DND-41 (cell line): Measurements from ENCODE around the gene BMP2K.

Source experiments
- ATAC-seq: fragments of 200-7000 bp; cut with Tn5 transposase; 3 replicates; pipeline ENCODE4 v1.9.1; 2021; ENCODE audit warnings: low read depth; ENCODE audit not compliant: insufficient read depth
- DNase-seq: peaks from one replicate; pipeline ENCODE4 v3.0.0-alpha.2; 2020
- H2AFZ ChIP-seq: 2 replicates; pipeline ENCODE4 v1.6.0; 2012; ENCODE audit warnings: low read depth, low read length
- H3K27ac ChIP-seq: 2 replicates; pipeline ENCODE4 v1.5.1; 2012; ENCODE audit warnings: low read length, inconsistent platforms
- H3K27me3 ChIP-seq: fragments of 200-600 bp; sonication (generic); 2 replicates; pipeline ENCODE4 v1.6.0; 2012; ENCODE audit warnings: low read length, mild to moderate bottlenecking, inconsistent platforms; ENCODE audit not compliant: insufficient read depth, poor library complexity
- H3K36me3 ChIP-seq: 2 replicates; pipeline ENCODE4 v1.5.1; 2012; ENCODE audit warnings: low read length, inconsistent platforms; ENCODE audit not compliant: insufficient read depth
- H3K4me1 ChIP-seq: 2 replicates; pipeline ENCODE4 v1.5.1; 2012; ENCODE audit warnings: mild to moderate bottlenecking, low read length; ENCODE audit not compliant: insufficient read depth
- H3K4me2 ChIP-seq: 2 replicates; pipeline ENCODE4 v1.6.0; 2012; ENCODE audit warnings: mild to moderate bottlenecking, moderate library complexity, low read length, inconsistent platforms; ENCODE audit not compliant: insufficient read depth
- H3K4me3 ChIP-seq, 2 experiments: fragments of 200-600 bp in 1 of 2; shearing (Covaris generic) in 1 of 2; 2 replicates each; pipeline ENCODE4 v1.5.1; 2012 to 2016; ENCODE audit warnings: inconsistent platforms in 2 of 2, low read length in 2 of 2, mild to moderate bottlenecking in 2 of 2, low read depth in 1 of 2, moderate library complexity in 1 of 2
- H3K79me2 ChIP-seq: 2 replicates; pipeline ENCODE4 v1.6.0; 2012; ENCODE audit warnings: low read length, inconsistent platforms; ENCODE audit not compliant: insufficient read depth
- H3K9ac ChIP-seq: 2 replicates; pipeline ENCODE4 v1.6.0; 2012; ENCODE audit warnings: low read depth, mild to moderate bottlenecking, inconsistent platforms, low read length, moderate library complexity
- H3K9me3 ChIP-seq: 2 replicates; pipeline ENCODE4 v1.5.1; 2012; ENCODE audit warnings: low read length, moderate library complexity, mild to moderate bottlenecking, inconsistent platforms; ENCODE audit not compliant: insufficient read depth, severe bottlenecking
- H4K20me1 ChIP-seq: 2 replicates; pipeline ENCODE4 v1.6.0; 2012; ENCODE audit warnings: low read length; ENCODE audit not compliant: insufficient read depth
- CTCF ChIP-seq: IDR thresholded peaks from 2 replicates; pipeline ENCODE4 v1.5.1; 2012; ENCODE audit warnings: borderline replicate concordance, low read length, moderate library complexity, mild to moderate bottlenecking; ENCODE audit not compliant: poor library complexity, severe bottlenecking; ENCODE audit errors: extremely low read depth
- EZH2 ChIP-seq: IDR thresholded peaks from 3 replicates; pipeline ENCODE4 v1.6.1; 2012; ENCODE audit warnings: borderline replicate concordance, low read depth, mild to moderate bottlenecking, moderate library complexity, low read length, inconsistent platforms; ENCODE audit not compliant: severe bottlenecking

Gene BMP2K

GRCh38 chr4:78763763-78764387, 12.3 kb upstream of the BMP2K start:
- no peak for DNase-seq
- peaks cover 9% of the 10 kb centered on the region for H3K4me1 ChIP-seq
- no peak for TF ChIP-seq EZH2
- TF ChIP-seq CTCF, result no peak

GRCh38 chr4:78764498-78764961, 11.6 kb upstream of the BMP2K start:
- peaks cover 14% of the 10 kb centered on the region for H3K4me1 ChIP-seq
- no peaks in the 10 kb centered on the region for H3K79me2 ChIP-seq
- ATAC-seq, result no peak

More at GRCh38 chr4:78763763-78764387, 12.3 kb upstream of the BMP2K start:
- no peak overlapping the region for H3K4me2 ChIP-seq
- no peak overlapping the region for H3K9ac ChIP-seq
- H3K27ac ChIP-seq, result no peak overlapping the region
- no peak for ATAC-seq
- H4K20me1 ChIP-seq, result no peaks in the 10 kb centered on the region
- no peaks in the 10 kb centered on the region for H3K27me3 ChIP-seq
- no peaks in the 10 kb centered on the region for H3K36me3 ChIP-seq
- no peaks in the 10 kb centered on the region for H3K9me3 ChIP-seq
- no peak overlapping the region for H3K4me3 ChIP-seq
- no peaks in the 10 kb centered on the region for H3K79me2 ChIP-seq
- H2AFZ ChIP-seq, result no peak overlapping the region

GRCh38 chr4:78765432-78766006, 10.6 kb upstream of the BMP2K start:
- Histone ChIP-seq H3K4me3 (no peak overlapping the region), H4K20me1 (no peaks in the 10 kb centered on the region), H2AFZ (no peak overlapping the region), H3K36me3 (no peaks in the 10 kb centered on the region), H3K9ac (no peak overlapping the region), H3K79me2 (no peaks in the 10 kb centered on the region), H3K27me3 (no peaks in the 10 kb centered on the region), H3K9me3 (no peaks in the 10 kb centered on the region), H3K27ac (no peak overlapping the region), H3K4me1 (peaks cover 16% of the 10 kb centered on the region), H3K4me2 (no peak overlapping the region)
- no peak for TF ChIP-seq EZH2
- TF ChIP-seq CTCF, result no peak
- ATAC-seq, result no peak
- no peak for DNase-seq

More at GRCh38 chr4:78764498-78764961, 11.6 kb upstream of the BMP2K start:
- no peak overlapping the region for H3K9ac ChIP-seq
- H3K27me3 ChIP-seq, result no peaks in the 10 kb centered on the region
- H3K9me3 ChIP-seq, result no peaks in the 10 kb centered on the region
- H3K4me3 ChIP-seq, result no peak overlapping the region
- no peak overlapping the region for H3K27ac ChIP-seq
- TF ChIP-seq CTCF, result no peak
- no peak for TF ChIP-seq EZH2
- H2AFZ ChIP-seq, result no peak overlapping the region
- no peak overlapping the region for H3K4me2 ChIP-seq
- no peaks in the 10 kb centered on the region for H4K20me1 ChIP-seq
- H3K36me3 ChIP-seq, result no peaks in the 10 kb centered on the region
- DNase-seq, result no peak
